HG03558 (cell line): ENCODE measurements around the gene SAMD4A.

Source experiments
- ATAC-seq: cut with Tn5 transposase; IDR thresholded peaks from one replicate; pipeline ENCODE4 v1.9.1; 2021; ENCODE audit warnings: moderate number of reproducible peaks; ENCODE audit not compliant: unreplicated experiment; ENCODE audit errors: extremely low read depth

SAMD4A gene

GRCh38 chr14:54772451-54772881 is 205.5 kb downstream of the SAMD4A start:
- no peak for ATAC-seq

DNA sequence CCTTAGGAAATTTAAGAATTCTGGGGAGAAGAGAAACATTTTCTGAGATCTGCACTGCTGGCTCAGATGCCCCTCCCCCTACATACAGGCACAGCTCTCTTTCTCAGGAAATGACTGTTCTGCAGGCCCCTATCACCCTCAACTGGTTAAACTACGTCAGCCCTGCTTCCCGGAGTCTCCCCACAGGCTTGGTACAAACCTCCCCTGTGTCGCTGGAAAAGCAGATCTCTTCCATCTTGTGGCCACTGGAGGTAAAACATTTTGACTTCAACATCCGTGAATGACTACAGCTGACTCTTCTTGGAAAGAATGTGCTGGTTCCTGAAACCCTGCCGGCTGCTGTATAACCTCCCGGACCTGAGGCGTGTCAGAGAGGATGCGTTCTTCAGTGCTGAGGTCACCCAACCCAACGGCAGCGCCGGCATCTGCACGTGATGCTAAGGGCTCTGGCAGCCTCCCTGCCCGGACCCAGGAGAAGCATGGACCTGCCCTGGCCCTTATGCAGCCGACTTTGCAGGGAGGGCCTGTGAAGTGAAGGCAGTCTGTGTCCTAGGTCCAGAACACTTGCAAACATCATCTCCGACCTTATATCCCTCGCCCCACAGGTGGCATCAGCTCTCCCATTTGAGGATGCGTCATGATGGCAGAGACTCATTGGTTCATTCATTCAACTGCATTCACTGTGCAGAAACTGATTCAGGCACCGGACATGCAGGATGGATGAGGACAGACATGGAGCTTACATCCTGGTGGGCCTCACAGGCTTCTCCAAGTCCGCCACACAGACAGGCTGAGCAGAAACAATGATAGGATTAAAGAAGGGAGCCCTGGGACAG is 206.5 kb downstream of the SAMD4A start:
- ATAC-seq = peak; percentile 42

- ATAC-seq = no peak
Observed at GRCh38 chr14:54774824-54775223, 207.9 kb downstream of the SAMD4A start.

- ATAC-seq = no peak
Observed at GRCh38 chr14:54775486-54776140, 208.7 kb downstream of the SAMD4A start.

DNA sequence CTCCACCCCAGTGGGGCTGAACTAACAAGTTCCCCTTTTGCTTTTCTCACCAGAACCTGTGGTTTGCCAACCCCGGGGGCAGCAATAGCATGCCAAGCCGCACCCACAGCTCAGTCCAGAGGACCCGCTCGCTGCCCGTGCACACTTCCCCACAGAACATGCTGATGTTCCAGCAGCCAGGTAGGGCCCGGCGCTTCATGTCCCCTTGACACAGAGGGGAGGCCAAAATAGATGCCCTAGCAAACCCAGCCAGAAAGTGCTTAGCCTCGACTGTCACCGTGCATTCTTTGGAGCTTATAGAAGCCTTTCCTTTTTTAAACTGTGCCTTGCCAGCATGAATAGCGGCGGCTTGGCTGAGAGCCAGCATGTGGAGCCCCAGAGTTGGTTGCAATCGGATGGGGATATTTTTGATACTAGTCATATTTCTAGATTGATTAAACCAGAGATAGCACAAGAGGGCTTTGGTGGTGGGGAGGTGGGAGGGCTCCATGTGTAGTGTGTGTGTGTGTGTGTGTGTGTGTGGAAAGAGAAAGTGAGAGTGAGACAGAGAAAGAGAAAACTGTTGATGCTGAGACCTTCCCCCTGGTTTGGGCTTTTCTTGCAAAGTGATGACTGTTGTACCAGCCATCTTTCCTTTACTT is 209.6 kb downstream of the SAMD4A start:
- no peak for ATAC-seq

DNA sequence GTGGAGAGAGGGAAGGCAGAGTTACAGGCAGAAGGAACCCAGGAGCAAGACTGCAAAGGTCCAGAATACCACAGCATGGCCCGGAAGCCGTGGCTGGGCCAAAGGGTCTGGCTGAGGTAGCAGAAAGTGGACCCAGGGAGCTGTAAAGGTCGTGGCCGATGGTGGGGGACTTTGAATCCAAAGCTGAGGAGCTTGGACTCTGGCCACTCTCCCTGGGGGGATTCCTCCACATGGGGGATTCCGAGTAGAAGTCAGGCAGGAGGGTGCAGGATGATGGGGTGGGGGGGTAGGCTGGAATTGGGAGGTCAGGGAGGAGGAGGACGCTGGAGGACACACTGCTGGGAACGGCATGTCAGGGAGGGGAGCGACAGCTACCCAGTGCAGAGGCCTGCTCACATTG is 210.5 kb downstream of the SAMD4A start:
- no peak for ATAC-seq

GRCh38 chr14:54778618-54779345 is 211.9 kb downstream of the SAMD4A start:
- ATAC-seq = no peak

- no peak for ATAC-seq
Observed at GRCh38 chr14:54781080-54781479, 214.2 kb downstream of the SAMD4A start.

GRCh38 chr14:54781961-54782750 is 215.2 kb downstream of the SAMD4A start:
- no peak for ATAC-seq

GRCh38 chr14:54782751-54783659 is 216.1 kb downstream of the SAMD4A start:
- peak; percentile 80 for ATAC-seq

DNA sequence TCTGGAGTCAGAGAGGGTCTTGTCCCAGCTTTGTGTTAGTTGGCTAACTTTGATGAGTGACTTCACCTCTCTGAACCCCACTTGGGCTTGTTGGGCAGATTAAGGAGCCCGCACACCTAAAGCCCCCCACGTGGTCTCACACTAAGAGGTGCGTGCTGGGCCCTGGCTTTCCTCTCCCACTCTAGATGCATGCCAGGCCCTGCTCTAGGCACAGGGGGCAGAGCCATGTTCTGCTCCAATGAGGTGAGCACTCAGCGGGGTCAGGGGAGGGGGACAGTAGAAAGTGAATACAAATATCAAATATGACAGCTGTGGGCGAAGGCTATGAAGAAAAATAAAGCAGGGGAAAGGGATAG is 216.7 kb downstream of the SAMD4A start:
- ATAC-seq = no peak

DNA sequence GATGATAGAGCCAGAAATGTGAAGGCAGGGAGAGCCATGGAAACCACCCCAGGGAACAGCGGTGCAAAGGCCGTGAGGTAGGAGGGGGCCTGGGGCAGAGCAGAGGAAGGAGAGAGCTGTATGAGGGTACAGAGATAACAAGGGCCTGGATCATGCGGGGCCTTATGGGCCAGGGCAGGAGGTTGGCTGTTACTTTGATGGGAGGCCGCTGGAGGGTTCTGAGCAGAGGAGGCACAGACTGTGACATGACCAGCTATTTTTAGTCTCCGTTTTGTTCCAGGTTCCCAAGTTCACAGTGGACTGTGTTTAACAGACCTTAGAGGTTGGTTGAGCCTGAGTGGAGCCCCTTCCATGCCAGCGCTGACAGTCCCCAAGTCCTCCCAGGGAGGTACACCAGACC is 217.1 kb downstream of the SAMD4A start:
- no peak for ATAC-seq

- no peak for ATAC-seq
Observed at GRCh38 chr14:54784657-54785056, 217.7 kb downstream of the SAMD4A start.

DNA sequence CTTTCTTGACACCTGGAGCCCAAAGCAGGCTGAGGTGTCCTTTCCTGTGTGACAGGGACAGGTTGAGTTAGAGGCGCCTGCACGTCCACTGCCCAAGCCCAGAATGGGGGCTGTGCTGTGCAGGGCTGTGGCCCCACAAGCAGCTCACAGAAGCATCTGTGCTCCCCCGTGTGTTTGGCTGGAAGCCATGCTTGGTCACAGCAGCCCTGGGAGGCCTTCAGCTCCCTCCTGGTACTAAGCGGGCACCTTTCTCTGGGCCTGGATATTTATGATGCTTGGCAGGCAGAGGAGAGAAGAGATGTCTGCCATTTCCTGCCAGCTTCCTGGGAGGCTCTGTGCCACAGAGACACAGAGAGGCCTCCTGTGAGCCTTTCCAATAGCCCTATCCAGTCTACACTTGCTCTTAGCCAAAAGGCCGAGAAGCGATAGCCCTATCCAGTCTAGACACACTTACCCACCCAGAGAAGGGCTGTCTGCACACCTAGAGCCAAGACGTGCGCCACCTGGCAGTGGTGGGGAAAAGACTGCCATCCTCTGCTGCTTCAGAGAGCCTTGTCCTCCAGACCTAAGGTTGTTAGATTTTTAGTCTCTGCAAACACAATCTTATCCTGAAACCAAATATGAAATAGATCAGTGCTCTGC is 218.3 kb downstream of the SAMD4A start:
- no peak for ATAC-seq

- no peak for ATAC-seq
Observed at GRCh38 chr14:54785778-54786770, 219.1 kb downstream of the SAMD4A start.

- ATAC-seq = no peak
Observed at GRCh38 chr14:54786838-54787237, 219.9 kb downstream of the SAMD4A start.

GRCh38 chr14:54787261-54787660 is 220.3 kb downstream of the SAMD4A start:
- no peak for ATAC-seq
